Heart right ventricle (tissue), 16 donors: ENCODE measurements around the gene LTBR. TPM values are rescaled to one million over a fixed set of nuclear protein-coding genes. Genes with fewer than 3 reads are reported as not detected.

ENCODE experiments used
- ATAC-seq, 8 donors: fragments of 200-7000 bp; cut with Tn5 transposase; one replicate each; pipeline ENCODE4 v1.9.1; 2020; ENCODE audit warnings: mild to moderate bottlenecking in 8 of 8, moderate library complexity in 8 of 8, moderate number of reproducible peaks in 1 of 8
- DNase-seq, 2 donors: peaks; one replicate each; pipeline ENCODE4 v3.0.0-alpha.2; 2020
- H3K27ac ChIP-seq, 10 donors: fragments of 200-600 bp; sonication (generic) in 2 of 10; one replicate each; pipeline versions ENCODE4 v1.5.0 to v1.8.0; 2020 to 2022; ENCODE audit warnings: mild to moderate bottlenecking in 3 of 10
- H3K27me3 ChIP-seq, 7 donors: fragments of 200-600 bp; one replicate each; pipeline ENCODE4 v1.8.0; 2021 to 2022; ENCODE audit warnings: mild to moderate bottlenecking in 2 of 7
- H3K36me3 ChIP-seq, 9 donors: fragments of 200-600 bp; sonication (generic) in 1 of 9; one replicate each; pipeline versions ENCODE4 v1.5.0 to v1.8.0; 2020 to 2022; ENCODE audit warnings: mild to moderate bottlenecking in 2 of 9
- H3K4me1 ChIP-seq, 9 donors: fragments of 200-600 bp; sonication (generic) in 1 of 9; one replicate each; pipeline versions ENCODE4 v1.5.0 to v1.8.0; 2020 to 2022; ENCODE audit warnings: mild to moderate bottlenecking in 4 of 9
- H3K4me3 ChIP-seq, 10 donors: fragments of 200-600 bp; sonication (generic) in 2 of 10; one replicate each; pipeline versions ENCODE4 v1.5.0 to v1.8.0; 2020 to 2022; ENCODE audit warnings: mild to moderate bottlenecking in 7 of 10, moderate library complexity in 2 of 10
- H3K9me3 ChIP-seq, 11 donors: fragments of 200-600 bp in 10 of 11; sonication (generic) in 2 of 11; one replicate each; pipeline versions ENCODE4 v1.5.0 to v1.8.0; 2013 to 2022; ENCODE audit warnings: mild to moderate bottlenecking in 2 of 11, control low read depth in 1 of 11, moderate library complexity in 1 of 11
- CTCF ChIP-seq, 9 donors: fragments of 200-600 bp; sonication (generic) in 2 of 9; IDR thresholded peaks; one replicate each; pipeline versions ENCODE4 v1.5.0 to v1.8.0; 2021 to 2022; ENCODE audit warnings: antibody characterized with exemption in 9 of 9, mild to moderate bottlenecking in 5 of 9, moderate library complexity in 1 of 9
- WGBS, 2 donors: extraction: QIAGEN DNeasy Blood & Tissue Kit; methylation state at CpG; one replicate each; pipeline ENCODE4 v1.1.7; 2013; ENCODE audit warnings: inconsistent platforms in 1 of 2; 5-methylcytosine and 5-hydroxymethylcytosine counted together
- intact Hi-C, 10 donors: fragments of 100-400 bp; cut with DNase I; formaldehyde crosslinking; loops; one replicate each; pipeline versions ENCODE4 v1.11.1 to v1.14.2; 2022
- polyA plus RNA-seq, 2 donors: library from polyadenylated mRNA; stranded (reverse); fragments of 200-250 nt; gene quantifications; one replicate each; pipeline ENCODE4 v1.2.3, GENCODE V29; 2013
- total RNA-seq, 10 donors: library from RNA; stranded (reverse); fragmentation: NEBNext Ultra II Directional in 3 of 10; extraction: Animal tissue kit (Norgen Biotek cat#: 25700) in 3 of 10; gene quantifications; one replicate each; pipeline versions ENCODE4 v1.2.1 to v1.2.4, GENCODE V29; 2021 to 2023
- donor health status: Arrhythmogenic right ventricular cardiomyopathy.
- donor health status: ischemic (EF 13 %, LVEDD 7.1; RV severe dilation, severe dysfunction).
- donor health status: healthy with polysubstance abuse.
- donor health status: DM: no; HTN: yes; CAD: no.
- donor health status: DM: no; HTN: no; CAD: no.
- donor health status: ischemic (EF 25% LVEDD 6.9; RV normal size, moderate dysfunction).
- donor health status: ischemic (EF 25% LVEDD 5.7; RV mildly dilated, moderate dysfunction).
- donor health status: healthy.
- donor health status: DM: yes; HTN: yes; CAD: no.
- donor health status: Ischemic cardiomyopathy.
- donor health status: ischemic (EF 35%, LVEDD 5.7; RV mildly dilated, moderate dysfunction).
- donor health status: nonischemic (EF 11% LVEDD 7.7; RV severe dilation, severe dysfunction).
- donor health status: DM: yes; HTN: yes; CAD: no.
- donor health status: PGD.
- donor health status: ischemic (EF 29% LVEDD 5.4; RV normal size, mild dysfunction).
- donor health status: nonischemic (EF 23%, LVEDD 6.1; RV moderate dilation, normal function).

The LTBR gene
- total and polyA plus RNA-seq, 12 donors: 14.1 to 49.1 (median 26.9) TPM

DNA sequence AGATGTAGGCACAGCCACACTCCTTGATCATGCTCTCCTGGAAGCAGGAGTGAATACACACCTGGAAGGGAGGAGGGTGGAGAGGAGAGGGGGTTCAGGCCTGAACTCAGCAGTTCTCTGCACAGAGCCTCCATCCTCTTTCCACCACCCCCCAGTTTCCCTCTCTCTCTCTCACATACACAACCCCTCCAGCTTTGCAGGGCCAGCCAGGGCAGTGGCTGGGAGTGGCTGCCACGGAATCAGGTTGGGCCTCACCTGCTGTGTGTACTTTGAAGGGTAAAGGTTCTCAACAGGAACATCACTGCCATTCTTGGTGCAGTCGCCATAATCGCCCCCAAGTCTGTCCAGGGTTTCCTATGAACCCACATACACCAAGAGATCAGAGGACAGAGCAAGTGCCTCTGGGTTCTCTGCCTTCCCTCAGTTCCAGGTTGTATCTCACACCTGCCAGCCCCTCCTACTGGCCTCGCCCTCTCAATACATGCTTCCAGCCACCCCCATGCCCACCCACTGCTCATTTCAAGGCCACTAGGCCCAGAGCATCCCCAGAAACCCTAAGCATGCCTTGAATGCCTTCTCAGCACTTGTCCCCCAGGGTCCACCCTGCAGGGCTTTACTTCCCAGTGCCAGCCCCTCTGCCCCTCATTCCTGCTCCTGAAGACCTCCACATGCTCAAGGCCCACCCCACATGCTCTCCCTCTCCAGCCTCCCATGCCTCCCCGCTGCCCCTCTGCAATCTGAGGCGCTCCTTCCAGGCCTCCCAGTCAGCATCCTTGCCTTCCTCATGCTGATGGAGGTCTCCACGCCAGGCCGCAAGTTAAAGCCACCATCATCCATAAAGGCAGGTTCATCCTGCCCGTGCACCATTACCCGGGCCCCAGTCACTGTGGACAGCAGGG, 29.2 kb upstream of the LTBR start:
- intact Hi-C loops: no loop called here
- no peak for ATAC-seq
- Histone ChIP-seq H3K4me3 (no peak overlapping the region), H3K9me3 (no peaks in the 10 kb centered on the region), H3K4me1 (peaks cover 0 to 65% (median 11%) of the 10 kb centered on the region in 9 donors), H3K27me3 (no peaks in the 10 kb centered on the region), H3K27ac (no peak overlapping the region), H3K36me3 (no peaks in the 10 kb centered on the region)
- WGBS, 2 donors: 94 to 95% methylated on average over 10 of the region's 10 CpGs
- TF ChIP-seq CTCF (IDR thresholded peaks at IDR 0.05): no peak
- no peak for DNase-seq

- ATAC-seq: no peak
- no peak for DNase-seq
- peaks cover 0 to 65% (median 11%) of the 10 kb centered on the region in 9 donors for H3K4me1 ChIP-seq
- H3K4me3 ChIP-seq: no peak overlapping the region
- 73 to 81% methylated on average over 8 of the region's 8 CpGs for WGBS, 2 donors
- H3K27me3 ChIP-seq: no peaks in the 10 kb centered on the region
- TF ChIP-seq CTCF (IDR thresholded peaks at IDR 0.05): no peak
- intact Hi-C loops: no loop called here
- no peaks in the 10 kb centered on the region for H3K36me3 ChIP-seq
- no peaks in the 10 kb centered on the region for H3K9me3 ChIP-seq
- H3K27ac ChIP-seq: peak overlapping the region in 1 of 10 donors; percentile 38
Observed at GRCh38 chr12:6355491-6356373, 28.2 kb upstream of the LTBR start.

DNA sequence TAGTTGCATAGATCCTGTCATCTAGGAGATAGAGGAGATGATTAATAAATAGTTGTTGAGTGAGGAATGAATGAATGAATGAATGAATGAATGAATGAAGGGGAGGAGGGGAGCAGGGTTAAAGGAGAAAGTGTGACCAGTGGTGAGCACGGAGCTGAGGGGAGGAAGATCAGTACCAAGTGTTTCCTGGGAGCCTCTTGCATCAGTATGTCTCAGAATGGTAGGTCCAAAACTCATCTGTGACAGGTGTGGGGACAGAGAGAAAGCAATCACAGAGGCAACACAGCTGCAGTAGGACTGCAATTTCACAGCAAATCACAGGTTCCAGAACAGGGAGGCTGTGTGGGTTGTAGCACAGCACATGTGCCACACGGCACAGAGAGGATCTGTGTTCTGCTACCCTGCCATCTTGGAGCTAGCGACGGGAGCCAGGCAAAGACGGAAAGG, 27.6 kb upstream of the LTBR start:
- Histone ChIP-seq H3K27me3 (no peaks in the 10 kb centered on the region), H3K36me3 (no peaks in the 10 kb centered on the region), H3K4me3 (no peak overlapping the region), H3K4me1 (peaks cover 0 to 65% (median 11%) of the 10 kb centered on the region in 9 donors), H3K9me3 (no peaks in the 10 kb centered on the region), H3K27ac (no peak overlapping the region)
- ATAC-seq (no peak), DNase-seq (no peak)
- no peak for TF ChIP-seq CTCF (IDR thresholded peaks at IDR 0.05)
- intact Hi-C loops: no loop called here
- 83 to 87% methylated on average over 5 of the region's 5 CpGs for WGBS, 2 donors

DNA sequence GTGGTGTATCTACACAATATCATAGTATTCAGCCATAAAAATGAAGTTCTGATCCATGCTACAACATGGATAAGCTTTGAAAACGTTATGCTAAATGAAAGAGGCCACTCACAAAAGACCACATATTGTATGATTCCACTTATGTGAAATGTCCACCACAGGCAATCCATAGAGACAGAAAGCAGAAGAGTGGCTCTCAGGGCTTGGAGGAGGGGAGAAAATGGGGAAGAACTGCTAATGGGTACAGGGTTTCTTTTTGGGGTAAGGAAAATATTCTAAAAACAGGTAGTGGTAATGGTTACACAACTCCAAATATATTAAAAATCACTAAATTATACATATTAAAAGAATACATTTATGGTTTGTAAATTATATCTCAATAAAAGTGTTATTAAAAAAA, 25.1 kb upstream of the LTBR start:
- no peak for ATAC-seq
- H3K27ac ChIP-seq: peak overlapping the region in 1 of 10 donors; percentile 52
- H3K4me1 ChIP-seq: peaks cover 0 to 68% (median 10%) of the 10 kb centered on the region in 9 donors
- no peaks in the 10 kb centered on the region for H3K9me3 ChIP-seq
- no peaks in the 10 kb centered on the region for H3K27me3 ChIP-seq
- WGBS, 2 donors: 60 to 64% methylated on average over 1 of the region's 1 CpG
- H3K36me3 ChIP-seq: no peaks in the 10 kb centered on the region
- no peak for TF ChIP-seq CTCF (IDR thresholded peaks at IDR 0.05)
- no peak for DNase-seq
- no peak overlapping the region for H3K4me3 ChIP-seq
- intact Hi-C loops: no loop called here
